Endothelial cell of umbilical vein (primary cell): Measurements from ENCODE around the gene REEP3.

Experiments used
- CTCF ChIP-seq, 2 donors: IDR thresholded peaks; 1 replicate in 1 of 2; 2 replicates in 1 of 2; pipeline ENCODE4 v1.5.1; 2011; ENCODE audit warnings: low read length in 2 of 2, mild to moderate bottlenecking in 2 of 2, moderate library complexity in 2 of 2, control low read depth in 1 of 2, inconsistent platforms in 1 of 2, low read depth in 1 of 2; ENCODE audit not compliant: insufficient read depth in 1 of 2; ENCODE audit errors: extremely low read depth in 1 of 2
- EZH2 ChIP-seq: IDR thresholded peaks from 2 replicates; pipeline ENCODE4 v1.6.1; 2012; ENCODE audit warnings: borderline replicate concordance, low read depth, mild to moderate bottlenecking, moderate library complexity, low read length, inconsistent platforms; ENCODE audit not compliant: severe bottlenecking
- FOS ChIP-seq: IDR thresholded peaks from 2 replicates; pipeline ENCODE4 v1.6.1; 2011; ENCODE audit warnings: mild to moderate bottlenecking, low read length, moderate library complexity, borderline replicate concordance; ENCODE audit not compliant: insufficient read depth
- GATA2 ChIP-seq: IDR thresholded peaks from 2 replicates; pipeline ENCODE4 v1.7.0; 2011; ENCODE audit warnings: low read depth, mild to moderate bottlenecking, moderate library complexity, mixed read lengths, low read length; ENCODE audit not compliant: insufficient read length, insufficient read depth
- MAX ChIP-seq: IDR thresholded peaks from 2 replicates; pipeline ENCODE4 v1.6.1; 2011; ENCODE audit not compliant: insufficient read depth, insufficient read length
- MYC ChIP-seq: IDR thresholded peaks from one replicate; pipeline ENCODE4 v1.6.1; 2011; ENCODE audit warnings: mild to moderate bottlenecking, low read depth, low read length
- POLR2A ChIP-seq: IDR thresholded peaks from 2 replicates; pipeline ENCODE4 v1.6.1; 2012; ENCODE audit warnings: low read depth, mild to moderate bottlenecking, control low read depth, low read length
- POLR2AphosphoS5 ChIP-seq: IDR thresholded peaks from 2 replicates; pipeline ENCODE4 v1.6.1; 2012; ENCODE audit warnings: low read depth, mild to moderate bottlenecking, control low read depth, low read length, moderate library complexity; ENCODE audit not compliant: insufficient read depth

GRCh38 chr10:63624701-63625100, 103.5 kb downstream of the REEP3 start:
- TF ChIP-seq FOS: no peak
- TF ChIP-seq CTCF (IDR thresholded peaks at IDR 0.05; ENCODE audit: extremely low read depth in 1 of 2, insufficient read depth in 1 of 2, low read depth in 1 of 2, low read length in 2 of 2): no peak
- TF ChIP-seq POLR2A: no peak
- TF ChIP-seq EZH2: no peak
- no peak for TF ChIP-seq POLR2AphosphoS5
- no peak for TF ChIP-seq GATA2
- no peak for TF ChIP-seq MYC
- no peak for TF ChIP-seq MAX
